PC-9 (cell line): ENCODE data around the gene WDR27. TPM values are rescaled to one million over a fixed set of nuclear protein-coding genes. Genes with fewer than 3 reads are reported as not detected.

Source experiments
- BruUV-seq: library from RNA; stranded (reverse); fragments of 400-500 nt; replicated peaks from 2 replicates; lab custom pipeline; 2021; lab: Mats Ljungman, UMichigan
- CTCF ChIA-PET: fragments of 300-600 bp; sonication (Branson Sonifier 250); formaldehyde crosslinking; loops from one replicate; lab custom pipeline; 2022; ENCODE audit warnings: antibody characterized with exemption; lab: Charles Lee
- POLR2A ChIA-PET: fragments of 300-600 bp; sonication (Branson Sonifier 250); formaldehyde crosslinking; loops from one replicate; lab custom pipeline; 2022; ENCODE audit warnings: antibody characterized with exemption; ENCODE audit not compliant: unreplicated experiment; lab: Charles Lee
- DNase-seq, 2 experiments: peaks; one replicate each; pipeline versions ENCODE4 v3.0.0 to v3.0.0-alpha.2; 2015 to 2022; ENCODE audit warnings: mixed read lengths in 1 of 2
- H2AFZ ChIP-seq: fragments of 200-600 bp; sonication (generic); 2 replicates; pipeline ENCODE4 v1.8.1; 2017; ENCODE audit warnings: antibody characterized with exemption
- H3F3A ChIP-seq: fragments of 200-600 bp; sonication (generic); 2 replicates; pipeline ENCODE4 v1.8.1; 2017; ENCODE audit warnings: antibody characterized with exemption, mild to moderate bottlenecking, low read depth; ENCODE audit not compliant: insufficient read depth
- H3K27ac ChIP-seq: fragments of 200-600 bp; sonication (generic); 2 replicates; pipeline ENCODE4 v1.6.1; 2016; ENCODE audit warnings: mixed run types
- H3K27me3 ChIP-seq: fragments of 200-600 bp; sonication (generic); 2 replicates; pipeline ENCODE4 v1.6.1; 2016; ENCODE audit warnings: low read depth, mixed run types; ENCODE audit not compliant: insufficient read depth
- H3K36me3 ChIP-seq: fragments of 200-600 bp; sonication (generic); 2 replicates; pipeline ENCODE4 v1.6.1; 2016; ENCODE audit warnings: low read depth, mixed run types
- H3K4me1 ChIP-seq: fragments of 200-600 bp; sonication (generic); replicated peaks from 2 replicates; pipeline ENCODE4 v1.6.1; 2016; ENCODE audit warnings: mixed run types; ENCODE audit not compliant: insufficient read depth
- H3K4me2 ChIP-seq: fragments of 200-600 bp; sonication (generic); 2 replicates; pipeline ENCODE4 v1.6.1; 2017; ENCODE audit warnings: mixed run types
- H3K4me3 ChIP-seq: fragments of 200-600 bp; sonication (generic); 2 replicates; pipeline ENCODE4 v1.6.1; 2016; ENCODE audit warnings: mixed run types
- H3K79me2 ChIP-seq: fragments of 200-600 bp; sonication (generic); 2 replicates; pipeline ENCODE4 v1.6.1; 2017; ENCODE audit warnings: low read depth, mixed run types
- H3K9me2 ChIP-seq: fragments of 200-600 bp; sonication (generic); 2 replicates; pipeline ENCODE4 v1.8.1; 2017; ENCODE audit warnings: mild to moderate bottlenecking; ENCODE audit not compliant: insufficient read depth
- H3K9me3 ChIP-seq: fragments of 200-600 bp; sonication (generic); 2 replicates; pipeline ENCODE4 v1.8.1; 2016; ENCODE audit warnings: low read depth; ENCODE audit not compliant: insufficient read depth
- H4K20me1 ChIP-seq: fragments of 200-600 bp; sonication (generic); 2 replicates; pipeline ENCODE4 v1.8.1; 2017; ENCODE audit not compliant: insufficient read depth
- EZH2 ChIP-seq: fragments of 200-600 bp; sonication (generic); IDR thresholded peaks from 2 replicates; pipeline ENCODE4 v1.8.0; 2017; ENCODE audit warnings: antibody characterized with exemption, low read depth
- intact Hi-C: fragments of 100-400 bp; cut with micrococcal nuclease; formaldehyde crosslinking; loops from one replicate; pipeline ENCODE4 v1.10.0; 2022; ENCODE audit not compliant: unreplicated experiment
- total RNA-seq: library from RNA; stranded (reverse); gene quantifications from 2 replicates; pipeline ENCODE4 v1.2.3, GENCODE V29; 2021
- TF ChIP-seq, protein P1 (sequence below): fragments of 200-600 bp; sonication (generic); conservative IDR thresholded peaks from 2 replicates; pipeline ENCODE4 v1.6.1; 2017; ENCODE audit warnings: mixed run types, antibody characterized with exemption, mild to moderate bottlenecking, moderate library complexity

WDR27 gene
- total RNA-seq, 1 experiment from 2014 or later = 54.2 TPM

DNA sequence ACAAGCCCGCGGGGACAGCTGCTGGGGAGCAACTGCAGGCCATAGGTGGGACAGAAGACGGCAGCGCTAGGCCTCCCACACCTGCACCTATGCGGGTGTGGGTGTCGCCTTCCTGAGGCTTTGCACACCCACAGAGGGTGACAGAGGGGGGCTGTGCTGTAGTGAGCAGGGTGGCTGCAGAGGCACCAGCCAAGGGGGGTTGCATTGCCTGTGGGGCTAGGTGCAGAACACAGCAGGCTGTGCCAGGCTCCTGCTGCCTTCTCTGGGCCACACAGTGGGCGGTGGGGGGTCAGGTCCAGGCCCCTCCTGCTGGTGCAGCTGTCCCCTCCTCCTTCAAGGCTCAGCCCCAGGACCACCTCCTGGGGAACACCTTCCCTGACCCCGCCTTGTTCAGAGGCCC, 75.7 kb downstream of the WDR27 start:
- Histone ChIP-seq H3K9me2 (no peaks in the 10 kb centered on the region), H3K27ac (no peak overlapping the region), H4K20me1 (no peaks in the 10 kb centered on the region), H3K4me2 (no peak overlapping the region), H3K27me3 (no peaks in the 10 kb centered on the region), H3K79me2 (no peaks in the 10 kb centered on the region), H3K4me3 (no peak overlapping the region), H3K9me3 (no peaks in the 10 kb centered on the region), H3F3A (peaks cover 27% of the 10 kb centered on the region), H2AFZ (no peak overlapping the region), H3K4me1 (peaks cover 26% of the 10 kb centered on the region), H3K36me3 (peaks cover 12% of the 10 kb centered on the region; the same call in 1 of the 2 replicates)
- TF ChIP-seq EZH2 = no peak
- TF ChIP-seq, protein P1, sequence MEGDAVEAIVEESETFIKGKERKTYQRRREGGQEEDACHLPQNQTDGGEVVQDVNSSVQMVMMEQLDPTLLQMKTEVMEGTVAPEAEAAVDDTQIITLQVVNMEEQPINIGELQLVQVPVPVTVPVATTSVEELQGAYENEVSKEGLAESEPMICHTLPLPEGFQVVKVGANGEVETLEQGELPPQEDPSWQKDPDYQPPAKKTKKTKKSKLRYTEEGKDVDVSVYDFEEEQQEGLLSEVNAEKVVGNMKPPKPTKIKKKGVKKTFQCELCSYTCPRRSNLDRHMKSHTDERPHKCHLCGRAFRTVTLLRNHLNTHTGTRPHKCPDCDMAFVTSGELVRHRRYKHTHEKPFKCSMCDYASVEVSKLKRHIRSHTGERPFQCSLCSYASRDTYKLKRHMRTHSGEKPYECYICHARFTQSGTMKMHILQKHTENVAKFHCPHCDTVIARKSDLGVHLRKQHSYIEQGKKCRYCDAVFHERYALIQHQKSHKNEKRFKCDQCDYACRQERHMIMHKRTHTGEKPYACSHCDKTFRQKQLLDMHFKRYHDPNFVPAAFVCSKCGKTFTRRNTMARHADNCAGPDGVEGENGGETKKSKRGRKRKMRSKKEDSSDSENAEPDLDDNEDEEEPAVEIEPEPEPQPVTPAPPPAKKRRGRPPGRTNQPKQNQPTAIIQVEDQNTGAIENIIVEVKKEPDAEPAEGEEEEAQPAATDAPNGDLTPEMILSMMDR = no peak
- BruUV-seq = no TSS peak
- CTCF ChIA-PET = no interaction called here
- POLR2A ChIA-PET = no interaction called here
- intact Hi-C loops = no loop called here
- no peak for DNase-seq

DNA sequence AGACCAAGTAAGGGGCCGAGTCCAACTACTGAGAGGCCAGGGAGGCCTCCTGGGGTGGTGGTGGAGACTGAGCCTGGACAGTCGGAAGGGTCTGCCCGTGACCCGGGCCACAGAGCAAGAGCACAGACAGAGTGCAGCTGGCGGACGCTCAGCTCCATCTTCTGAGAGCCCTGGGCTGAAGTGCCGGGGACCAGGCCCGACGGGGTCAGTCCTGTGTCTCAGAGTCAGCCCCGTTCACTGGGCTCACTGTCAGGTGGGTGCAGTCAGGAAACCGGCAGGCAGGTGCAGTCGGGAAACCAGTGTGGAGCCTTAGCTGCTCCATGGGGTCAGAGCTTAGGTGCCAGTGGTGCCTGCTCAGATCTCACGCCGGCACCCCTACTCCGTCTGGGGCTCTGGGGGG, 76.5 kb downstream of the WDR27 start:
- Histone ChIP-seq H3K4me1 (peaks cover 34% of the 10 kb centered on the region), H3K27me3 (no peaks in the 10 kb centered on the region), H3K27ac (no peak overlapping the region), H3K4me3 (no peak overlapping the region), H3F3A (peaks cover 34% of the 10 kb centered on the region), H4K20me1 (no peaks in the 10 kb centered on the region), H2AFZ (no peak overlapping the region), H3K79me2 (no peaks in the 10 kb centered on the region), H3K36me3 (peaks cover 12% of the 10 kb centered on the region; the same call in 1 of the 2 replicates), H3K9me3 (no peaks in the 10 kb centered on the region), H3K4me2 (no peak overlapping the region), H3K9me2 (no peaks in the 10 kb centered on the region)
- intact Hi-C loops = no loop called here
- CTCF ChIA-PET = no interaction called here
- no TSS peak for BruUV-seq
- DNase-seq = no peak
- POLR2A ChIA-PET = no interaction called here
- TF ChIP-seq EZH2 = no peak
- TF ChIP-seq, protein P1 = no peak

DNA sequence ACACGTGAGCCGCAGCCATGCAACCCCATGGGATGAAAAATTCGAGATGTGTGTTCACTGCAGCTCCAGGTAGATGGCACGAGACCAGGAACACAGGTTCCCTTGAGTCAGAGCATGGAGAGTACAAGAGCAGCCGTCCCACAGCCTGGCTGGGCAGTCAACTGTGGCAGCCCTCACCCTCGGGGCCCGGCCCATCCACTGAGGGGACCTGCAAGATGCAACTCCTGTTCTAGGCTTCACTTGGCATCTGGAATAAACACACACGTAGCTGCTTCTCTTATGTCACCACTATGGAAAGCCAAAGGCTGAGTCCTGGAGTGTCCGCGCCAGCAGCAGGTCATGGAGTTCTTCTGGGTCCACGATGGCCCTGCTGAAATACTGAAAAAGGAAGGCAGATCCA, 77.0 kb downstream of the WDR27 start:
- DNase-seq = no peak
- Histone ChIP-seq H4K20me1 (no peaks in the 10 kb centered on the region), H3K36me3 (peaks cover 12% of the 10 kb centered on the region; the same call in 1 of the 2 replicates), H3F3A (peaks cover 40% of the 10 kb centered on the region), H3K4me3 (no peak overlapping the region), H3K27ac (no peak overlapping the region), H3K79me2 (no peaks in the 10 kb centered on the region), H3K9me2 (no peaks in the 10 kb centered on the region), H3K9me3 (no peaks in the 10 kb centered on the region), H3K4me2 (no peak overlapping the region), H3K27me3 (no peaks in the 10 kb centered on the region), H3K4me1 (peaks cover 40% of the 10 kb centered on the region), H2AFZ (no peak overlapping the region)
- intact Hi-C loops = no loop called here
- CTCF ChIA-PET = no interaction called here
- TF ChIP-seq, protein P1 = no peak
- TF ChIP-seq EZH2 = no peak
- BruUV-seq = no TSS peak
- POLR2A ChIA-PET = no interaction called here
